A673 (cell line): ENCODE results near the gene FNBP1.

Experiments used
- CTCF ChIP-seq: fragments of 300-800, 200-600 bp; sonication (generic); conservative IDR thresholded peaks from 2 replicates; pipeline ENCODE4 v1.5.1; 2017; ENCODE audit warnings: low read depth, mild to moderate bottlenecking, antibody characterized with exemption, low read length, moderate library complexity, mixed read lengths
- EZH2 ChIP-seq: fragments of 200-600 bp; sonication (generic); IDR thresholded peaks from 2 replicates; pipeline ENCODE4 v1.6.1; 2017; ENCODE audit warnings: borderline replicate concordance, low read depth, mild to moderate bottlenecking, mixed read lengths, antibody characterized with exemption, low read length; ENCODE audit not compliant: poor library complexity, severe bottlenecking

DNA sequence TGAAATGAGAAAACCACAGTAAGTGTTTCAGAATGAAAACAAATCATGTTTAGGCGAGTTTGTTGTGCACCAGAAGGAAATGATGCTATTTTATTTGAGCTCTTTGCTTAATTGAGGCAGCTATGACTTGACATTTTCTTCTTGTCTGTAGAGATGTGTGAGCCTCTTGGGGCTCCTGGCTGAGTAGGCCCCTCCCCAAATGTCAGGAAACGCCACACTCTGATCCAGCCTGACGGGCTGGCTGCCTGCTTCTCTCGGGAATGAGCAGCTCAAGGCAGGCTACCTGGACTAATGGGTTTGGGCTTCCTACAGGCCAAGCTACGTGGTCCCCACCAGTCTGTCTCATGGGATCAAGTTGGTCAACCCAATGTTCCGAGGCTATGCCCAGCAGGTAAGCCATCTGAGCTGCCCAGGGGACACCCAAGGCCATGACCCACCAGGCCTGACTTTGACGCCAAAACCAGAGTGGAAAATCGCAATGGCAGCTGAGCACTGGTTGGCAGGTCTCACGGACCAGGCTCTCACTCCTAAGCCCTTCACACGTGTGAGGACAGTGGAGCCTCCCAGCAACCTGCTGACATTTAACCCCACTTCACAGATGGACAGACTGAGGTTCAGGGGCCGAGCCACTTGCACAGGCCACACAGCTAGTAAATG is 177.9 kb downstream of the FNBP1 start:
- TF ChIP-seq CTCF: no peak
- no peak for TF ChIP-seq EZH2
